K562 (cell line): ENCODE measurements around the gene CHST15. TPM values are rescaled to one million over a fixed set of nuclear protein-coding genes. Genes with fewer than 3 reads are reported as not detected.

Experiments
- BHLHE40 ChIP-seq: IDR thresholded peaks from 2 replicates; pipeline ENCODE4 v1.6.1; 2011; ENCODE audit warnings: low read length, improper control_type of control experiment
- MTA2 ChIP-seq: fragments of 450-650 bp; IDR thresholded peaks from 2 replicates; pipeline ENCODE4 v1.6.1; 2016; ENCODE audit warnings: low read depth
- MTF1 ChIP-seq: fragments of 250-450 bp; sonication (Bioruptor Pico); IDR thresholded peaks from 2 replicates; pipeline ENCODE4 v1.9.0; 2021; ENCODE audit warnings: moderate library complexity, mild to moderate bottlenecking, inconsistent platforms, borderline replicate concordance
- PBX2 ChIP-seq, 2 experiments: IDR thresholded peaks in 1 of 2; conservative IDR thresholded peaks in 1 of 2; 2 replicates each; pipeline ENCODE4 v1.6.1; 2016; ENCODE audit warnings: low read depth in 2 of 2, mild to moderate bottlenecking in 1 of 2, missing compliant biosample characterization in 1 of 2, missing genetic modification characterization in 1 of 2, moderate library complexity in 1 of 2
- PCBP2 ChIP-seq: fragments of 200-400 bp; formaldehyde crosslinking; IDR thresholded peaks from 2 replicates; pipeline ENCODE4 v1.6.1; 2018; ENCODE audit warnings: low read length, low read depth, mild to moderate bottlenecking, moderate library complexity; ENCODE audit not compliant: poor library complexity, severe bottlenecking
- TBP ChIP-seq: optimal IDR thresholded peaks from 2 replicates; pipeline ENCODE3; 2011; ENCODE audit warnings: low read depth, low read length, improper control_type of control experiment
- TEAD4 ChIP-seq, 2 experiments: sonication (generic) in 1 of 2; formaldehyde crosslinking in 1 of 2; IDR thresholded peaks; 2 replicates each; pipeline versions ENCODE4 v1.6.1 to v1.8.0; 2012 to 2022; ENCODE audit warnings: borderline replicate concordance in 1 of 2, inconsistent platforms in 1 of 2, low read length in 1 of 2, mild to moderate bottlenecking in 1 of 2, missing genetic modification reagents in 1 of 2
- ZMIZ1 ChIP-seq, 2 experiments: fragments of 150-350 bp in 1 of 2; IDR thresholded peaks; 2 replicates each; pipeline ENCODE4 v1.6.1; 2012 to 2016; ENCODE audit warnings: low read depth in 2 of 2, low read length in 2 of 2, mild to moderate bottlenecking in 1 of 2, moderate library complexity in 1 of 2
- polyA plus RNA-seq, 8 experiments: library from polyadenylated mRNA; depleted of rRNA in 4 of 8; stranded (reverse) in 5 of 8; unstranded in 3 of 8; fragments of >200 nt; fragmentation: Nextera tagmentation in 2 of 8; fragmentation: Illumina TruSeq in 1 of 8; extraction: Ambion mirVana in 2 of 8; extraction: Trizol in 1 of 8; gene quantifications; 2 replicates each; pipeline versions ENCODE4 v1.2.1 to v1.2.3, GENCODE V29; 2011 to 2014; ENCODE audit warnings: inconsistent platforms in 1 of 8, missing spikeins in 1 of 8
- total RNA-seq, 7 experiments: library from RNA; depleted of rRNA in 6 of 7; stranded (reverse); fragments of >200 nt in 6 of 7; fragmentation: Illumina TruSeq in 2 of 7; extraction: Trizol in 2 of 7; gene quantifications; 2 replicates each; pipeline versions ENCODE4 v1.2.1 to v1.2.3, GENCODE V29; 2011 to 2021; ENCODE audit warnings: low replicate concordance in 1 of 7
- TF ChIP-seq, protein P1 (sequence below): fragments of 250-450 bp; sonication (Bioruptor Pico); IDR thresholded peaks from 2 replicates; pipeline ENCODE4 v1.8.0; 2022; ENCODE audit warnings: inconsistent platforms, mild to moderate bottlenecking, moderate library complexity, borderline replicate concordance
- TF ChIP-seq, protein P2 (sequence below): sonication (generic); IDR thresholded peaks from 2 replicates; pipeline ENCODE4 v1.6.1; 2016
- TF ChIP-seq, protein P3 (sequence below): fragments of 450-650 bp; IDR thresholded peaks from 2 replicates; pipeline ENCODE4 v1.6.1; 2016

Gene CHST15
- total and polyA plus RNA-seq, 9 of the 15 experiments (the other 6 are each of a cell fraction or from before 2014, with no cell fraction given) = 0.04 to 0.16 (median 0.08) TPM

GRCh38 chr10:124035928-124036558, 57.4 kb downstream of the CHST15 start (continued):
- TF ChIP-seq, protein P1, sequence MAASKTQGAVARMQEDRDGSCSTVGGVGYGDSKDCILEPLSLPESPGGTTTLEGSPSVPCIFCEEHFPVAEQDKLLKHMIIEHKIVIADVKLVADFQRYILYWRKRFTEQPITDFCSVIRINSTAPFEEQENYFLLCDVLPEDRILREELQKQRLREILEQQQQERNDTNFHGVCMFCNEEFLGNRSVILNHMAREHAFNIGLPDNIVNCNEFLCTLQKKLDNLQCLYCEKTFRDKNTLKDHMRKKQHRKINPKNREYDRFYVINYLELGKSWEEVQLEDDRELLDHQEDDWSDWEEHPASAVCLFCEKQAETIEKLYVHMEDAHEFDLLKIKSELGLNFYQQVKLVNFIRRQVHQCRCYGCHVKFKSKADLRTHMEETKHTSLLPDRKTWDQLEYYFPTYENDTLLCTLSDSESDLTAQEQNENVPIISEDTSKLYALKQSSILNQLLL = no peak
- no peak for TF ChIP-seq PBX2 (CRISPR knock-in tag; IDR thresholded peaks at IDR 0.05; ENCODE audit: low read depth)
- TF ChIP-seq PBX2 (tag; conservative IDR thresholded peaks at IDR 0.05; ENCODE audit: low read depth) = no peak
- no peak for TF ChIP-seq MTF1 (CRISPR knock-in tag)
- TF ChIP-seq TEAD4 (IDR thresholded peaks at IDR 0.05; ENCODE audit: low read length) = peak; percentile 37; the same call in 1 of the 2 replicates
- TF ChIP-seq TEAD4 (CRISPR knock-in tag; IDR thresholded peaks at IDR 0.05; ENCODE audit: borderline replicate concordance) = no peak
- TF ChIP-seq, protein P2, sequence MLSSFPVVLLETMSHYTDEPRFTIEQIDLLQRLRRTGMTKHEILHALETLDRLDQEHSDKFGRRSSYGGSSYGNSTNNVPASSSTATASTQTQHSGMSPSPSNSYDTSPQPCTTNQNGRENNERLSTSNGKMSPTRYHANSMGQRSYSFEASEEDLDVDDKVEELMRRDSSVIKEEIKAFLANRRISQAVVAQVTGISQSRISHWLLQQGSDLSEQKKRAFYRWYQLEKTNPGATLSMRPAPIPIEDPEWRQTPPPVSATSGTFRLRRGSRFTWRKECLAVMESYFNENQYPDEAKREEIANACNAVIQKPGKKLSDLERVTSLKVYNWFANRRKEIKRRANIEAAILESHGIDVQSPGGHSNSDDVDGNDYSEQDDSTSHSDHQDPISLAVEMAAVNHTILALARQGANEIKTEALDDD = no peak
- TF ChIP-seq ZMIZ1 (IDR thresholded peaks at IDR 0.05; ENCODE audit: low read depth in 2 of 2, low read length in 2 of 2) = no peak
- no peak for TF ChIP-seq BHLHE40
- no peak for TF ChIP-seq TBP
- TF ChIP-seq, protein P3, sequence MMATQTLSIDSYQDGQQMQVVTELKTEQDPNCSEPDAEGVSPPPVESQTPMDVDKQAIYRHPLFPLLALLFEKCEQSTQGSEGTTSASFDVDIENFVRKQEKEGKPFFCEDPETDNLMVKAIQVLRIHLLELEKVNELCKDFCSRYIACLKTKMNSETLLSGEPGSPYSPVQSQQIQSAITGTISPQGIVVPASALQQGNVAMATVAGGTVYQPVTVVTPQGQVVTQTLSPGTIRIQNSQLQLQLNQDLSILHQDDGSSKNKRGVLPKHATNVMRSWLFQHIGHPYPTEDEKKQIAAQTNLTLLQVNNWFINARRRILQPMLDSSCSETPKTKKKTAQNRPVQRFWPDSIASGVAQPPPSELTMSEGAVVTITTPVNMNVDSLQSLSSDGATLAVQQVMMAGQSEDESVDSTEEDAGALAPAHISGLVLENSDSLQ = peak; percentile 50; the same call in 1 of the 2 replicates
- TF ChIP-seq PCBP2 = no peak
- no peak for TF ChIP-seq MTA2
